Measurements from ENCODE around the gene RTL1.
A peak's percentile ranks its signal among the peaks of the same experiment; 100 is the strongest.

Gene RTL1

DNA sequence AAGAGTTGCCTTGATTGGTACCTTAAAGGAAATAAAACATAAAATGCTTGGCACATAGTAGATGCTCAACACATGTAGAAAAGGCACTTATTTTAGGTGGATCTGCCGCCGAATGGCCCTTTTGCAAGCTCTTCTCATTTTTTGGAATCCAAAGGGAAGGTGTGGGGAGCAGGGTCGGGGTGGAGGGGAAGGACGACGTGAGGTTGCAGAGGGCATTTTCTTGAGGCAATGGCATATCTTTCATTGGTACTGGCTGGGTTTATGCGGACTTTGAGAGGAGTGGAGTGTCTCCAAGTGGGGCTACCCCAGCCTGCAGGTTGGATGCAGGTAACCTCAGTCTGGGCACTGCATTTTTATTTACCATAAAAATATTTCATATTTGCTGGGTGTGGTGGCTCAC, 8.1 kb downstream of the RTL1 start:
- no peak for DNase-seq
- Histone ChIP-seq H3K4me1 (peaks cover 18% of the 10 kb centered on the region), H3K9me3 (no peaks in the 10 kb centered on the region), H3K4me3 (ENCODE audit: low read depth, low read length) (no peak overlapping the region), H3K27me3 (no peaks in the 10 kb centered on the region), H3K36me3 (peaks cover 77% of the 10 kb centered on the region)
- TF ChIP-seq, protein P1, sequence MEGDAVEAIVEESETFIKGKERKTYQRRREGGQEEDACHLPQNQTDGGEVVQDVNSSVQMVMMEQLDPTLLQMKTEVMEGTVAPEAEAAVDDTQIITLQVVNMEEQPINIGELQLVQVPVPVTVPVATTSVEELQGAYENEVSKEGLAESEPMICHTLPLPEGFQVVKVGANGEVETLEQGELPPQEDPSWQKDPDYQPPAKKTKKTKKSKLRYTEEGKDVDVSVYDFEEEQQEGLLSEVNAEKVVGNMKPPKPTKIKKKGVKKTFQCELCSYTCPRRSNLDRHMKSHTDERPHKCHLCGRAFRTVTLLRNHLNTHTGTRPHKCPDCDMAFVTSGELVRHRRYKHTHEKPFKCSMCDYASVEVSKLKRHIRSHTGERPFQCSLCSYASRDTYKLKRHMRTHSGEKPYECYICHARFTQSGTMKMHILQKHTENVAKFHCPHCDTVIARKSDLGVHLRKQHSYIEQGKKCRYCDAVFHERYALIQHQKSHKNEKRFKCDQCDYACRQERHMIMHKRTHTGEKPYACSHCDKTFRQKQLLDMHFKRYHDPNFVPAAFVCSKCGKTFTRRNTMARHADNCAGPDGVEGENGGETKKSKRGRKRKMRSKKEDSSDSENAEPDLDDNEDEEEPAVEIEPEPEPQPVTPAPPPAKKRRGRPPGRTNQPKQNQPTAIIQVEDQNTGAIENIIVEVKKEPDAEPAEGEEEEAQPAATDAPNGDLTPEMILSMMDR (IDR thresholded peaks at IDR 0.05; ENCODE audit: low read depth, low read length) = no peak

DNA sequence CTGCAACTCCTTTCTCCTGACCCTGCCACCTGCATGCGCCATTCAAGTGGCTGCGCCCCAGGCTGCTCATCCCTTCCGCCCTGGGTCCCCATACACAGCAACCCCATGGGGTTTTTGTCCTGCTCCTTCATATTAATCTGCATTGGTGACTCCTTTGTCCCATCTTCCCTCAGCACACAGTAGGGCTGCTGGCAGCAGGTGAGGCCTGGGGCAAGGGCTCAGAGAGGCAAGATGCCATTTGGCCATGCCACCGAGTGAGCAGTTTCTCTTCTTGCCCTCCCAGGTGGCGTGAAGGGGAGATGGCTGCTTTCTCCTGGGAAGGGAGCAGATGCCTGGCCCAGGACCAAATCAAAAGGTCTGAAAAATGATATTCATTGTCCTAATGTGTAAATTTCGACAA, 9.1 kb downstream of the RTL1 start:
- Histone ChIP-seq H3K4me3 (ENCODE audit: low read depth, low read length) (no peak overlapping the region), H3K36me3 (peaks cover 71% of the 10 kb centered on the region), H3K27me3 (no peaks in the 10 kb centered on the region), H3K4me1 (peaks cover 12% of the 10 kb centered on the region), H3K9me3 (no peaks in the 10 kb centered on the region)
- TF ChIP-seq, protein P1 (IDR thresholded peaks at IDR 0.05; ENCODE audit: low read depth, low read length) = no peak
- DNase-seq = peak; percentile 6

DNA sequence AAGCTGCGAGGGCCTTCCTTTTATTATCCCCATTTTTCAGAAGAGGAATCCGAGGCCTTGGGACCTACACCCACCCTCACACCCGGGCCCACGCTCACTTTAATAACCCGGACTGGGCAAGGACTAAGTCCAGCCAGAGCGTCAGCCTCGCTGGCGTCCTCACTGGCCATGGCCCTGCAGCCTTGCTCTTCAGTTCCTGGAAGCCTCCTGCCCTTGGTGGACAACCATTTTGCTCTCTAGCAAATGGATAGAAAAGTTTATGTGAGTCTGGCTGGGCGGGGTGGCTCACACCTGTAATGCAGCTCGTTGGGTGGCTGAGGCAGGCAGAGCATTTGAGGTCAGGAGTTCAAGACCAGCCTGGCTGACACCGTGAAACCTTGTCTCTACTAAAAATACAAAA, 9.8 kb downstream of the RTL1 start:
- Histone ChIP-seq H3K36me3 (peaks cover 70% of the 10 kb centered on the region), H3K4me1 (peaks cover 7% of the 10 kb centered on the region), H3K27me3 (no peaks in the 10 kb centered on the region), H3K9me3 (no peaks in the 10 kb centered on the region), H3K4me3 (ENCODE audit: low read depth, low read length) (no peak overlapping the region)
- no peak for DNase-seq
- TF ChIP-seq, protein P1 (IDR thresholded peaks at IDR 0.05; ENCODE audit: low read depth, low read length) = no peak

DNA sequence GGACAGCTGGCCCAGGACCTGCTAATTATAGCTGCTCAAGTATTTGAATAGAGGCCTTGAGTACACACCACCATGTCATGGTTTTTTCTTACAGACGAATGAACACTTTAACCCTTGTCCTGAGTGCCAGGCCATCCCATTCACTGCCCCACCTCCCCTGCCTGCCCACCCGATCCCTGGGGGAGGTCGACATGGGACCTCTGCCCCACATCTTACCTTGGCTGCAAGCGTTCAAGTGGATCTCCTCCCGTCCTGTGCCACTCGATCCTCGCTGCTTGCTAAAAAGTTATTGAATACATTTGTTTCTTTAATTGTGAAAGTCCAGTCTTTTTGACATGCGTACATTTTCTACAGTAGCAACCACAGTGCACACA, 10.3 kb downstream of the RTL1 start:
- TF ChIP-seq, protein P1 (IDR thresholded peaks at IDR 0.05; ENCODE audit: low read depth, low read length) = no peak
- peaks cover 64% of the 10 kb centered on the region for H3K36me3 ChIP-seq

DNA sequence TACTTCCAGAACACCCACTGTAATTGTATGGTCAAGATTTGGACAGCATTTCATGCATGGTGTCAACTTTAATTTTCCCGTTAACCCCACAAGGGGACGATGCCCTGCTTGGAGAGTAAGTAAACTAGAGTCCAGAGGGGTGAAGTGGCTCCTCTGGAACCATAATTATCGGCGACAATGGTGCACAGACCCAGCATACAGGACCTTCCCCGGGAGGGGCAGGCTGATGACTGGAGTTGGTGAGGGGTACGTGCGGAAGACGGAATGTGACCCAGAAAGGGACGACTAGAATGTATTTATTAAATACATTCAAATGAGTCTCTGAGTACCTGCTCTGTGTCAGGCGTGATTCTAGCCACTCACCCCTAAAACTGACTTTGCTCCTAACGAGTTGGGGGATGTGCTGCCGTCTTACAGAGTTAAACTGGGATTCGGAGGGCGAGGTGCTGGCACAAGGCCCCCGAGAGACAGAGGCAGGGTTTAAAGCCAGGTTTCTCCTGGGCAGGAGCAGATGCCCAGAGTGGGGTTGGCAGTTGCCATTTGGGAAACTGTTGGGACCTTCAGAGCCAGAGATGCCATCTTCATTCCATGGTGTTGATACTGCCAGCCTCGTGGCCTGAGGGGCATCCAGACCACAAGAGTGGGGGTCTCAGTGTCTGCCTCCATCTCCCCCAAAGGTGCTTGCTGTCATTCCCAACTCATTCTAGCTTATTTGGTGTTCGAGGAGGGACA, 10.9 kb downstream of the RTL1 start:
- H3K9me3 ChIP-seq = no peaks in the 10 kb centered on the region
- TF ChIP-seq, protein P1 (IDR thresholded peaks at IDR 0.05; ENCODE audit: low read depth, low read length) = no peak
- H3K27me3 ChIP-seq = no peaks in the 10 kb centered on the region
- no peak for DNase-seq
- no peaks in the 10 kb centered on the region for H3K4me1 ChIP-seq
- H3K4me3 ChIP-seq (ENCODE audit: low read depth, low read length) = no peak overlapping the region
- H3K36me3 ChIP-seq = peaks cover 59% of the 10 kb centered on the region

More for the DNA sequence above, 10.3 kb downstream of the RTL1 start:
- no peak for DNase-seq
- H3K9me3 ChIP-seq = no peaks in the 10 kb centered on the region
- H3K4me1 ChIP-seq = peaks cover 1% of the 10 kb centered on the region; the same call in 1 of the 2 replicates
- H3K4me3 ChIP-seq (ENCODE audit: low read depth, low read length) = no peak overlapping the region
- no peaks in the 10 kb centered on the region for H3K27me3 ChIP-seq

All from BE2C (cell line).